T-helper 17 cell (primary cell): ENCODE results near the gene KRT14. TPM values are rescaled to one million over a fixed set of nuclear protein-coding genes. Genes with fewer than 3 reads are reported as not detected.

ENCODE experiments used
- ATAC-seq: fragments of 150-1000 bp; cut with Tn5 transposase; 2 replicates; pipeline ENCODE4 v1.10.0; 2021; ENCODE audit warnings: mild to moderate bottlenecking, moderate library complexity
- DNase-seq, 3 donors: peaks; one replicate each; pipeline versions ENCODE4 v3.0.0 to v3.0.0-alpha.2; 2020 to 2021
- H3K9me3 ChIP-seq: one replicate; pipeline ENCODE4 v1.7.0; 2013; ENCODE audit warnings: low read length, mild to moderate bottlenecking; ENCODE audit not compliant: control insufficient read depth, poor library complexity, severe bottlenecking
- H3K27ac Mint-ChIP-seq: one replicate; pipeline ENCODE4 v1.8.0; 2022; ENCODE audit warnings: mild to moderate bottlenecking, moderate library complexity, mixed read lengths
- H3K27me3 Mint-ChIP-seq: one replicate; pipeline ENCODE4 v1.8.0; 2022; ENCODE audit warnings: mixed read lengths
- H3K36me3 Mint-ChIP-seq: one replicate; pipeline ENCODE4 v1.8.0; 2022; ENCODE audit warnings: low read depth, mixed read lengths
- H3K4me1 Mint-ChIP-seq: one replicate; pipeline ENCODE4 v1.8.0; 2022; ENCODE audit warnings: mild to moderate bottlenecking, mixed read lengths
- H3K4me3 Mint-ChIP-seq: one replicate; pipeline ENCODE4 v1.8.0; 2022; ENCODE audit warnings: mild to moderate bottlenecking, moderate library complexity, mixed read lengths
- total RNA-seq, 4 donors: library from RNA in 2 of 4; stranded (reverse) in 2 of 4; gene quantifications; one replicate each; pipeline ENCODE4 v1.2.3 and lab custom pipeline; 2022 to 2026

KRT14 gene
- total RNA-seq, 2 donors from 2014 or later, result not detected

GRCh38 chr17:41567317-41567716 lies 19.4 kb downstream of the KRT14 start:
- Mint-ChIP-seq H3K27ac (no peak overlapping the region), H3K4me1 (peaks cover 3% of the 10 kb centered on the region), H3K4me3 (no peak overlapping the region), H3K36me3 (no peaks in the 10 kb centered on the region), H3K27me3 (peaks cover 33% of the 10 kb centered on the region)
- no peaks in the 10 kb centered on the region for H3K9me3 ChIP-seq
- DNase-seq (no peak), ATAC-seq (no peak)

DNA sequence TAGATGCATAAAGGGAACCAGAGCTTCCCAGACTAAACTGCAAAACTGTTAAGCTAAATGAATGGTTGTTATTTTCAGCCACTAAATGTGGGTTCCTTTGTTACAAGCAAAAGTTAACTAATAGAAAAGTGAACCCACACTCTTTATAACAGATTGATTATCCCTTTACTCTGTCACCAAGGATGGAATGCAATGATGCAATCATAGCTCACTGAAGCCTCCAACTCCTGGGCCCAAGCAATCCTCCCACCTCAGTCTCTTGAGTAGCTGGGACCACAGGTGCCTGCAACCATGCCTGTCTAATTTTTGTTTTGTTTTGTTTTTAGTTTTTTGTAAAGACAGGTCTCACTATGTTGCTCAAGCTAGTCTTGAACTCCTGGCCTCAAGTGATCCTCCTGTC lies 21.4 kb downstream of the KRT14 start:
- no peak overlapping the region for H3K4me3 Mint-ChIP-seq
- no peaks in the 10 kb centered on the region for H3K36me3 Mint-ChIP-seq
- H3K27ac Mint-ChIP-seq, result no peak overlapping the region
- DNase-seq (no peak), ATAC-seq (no peak)
- peaks cover 3% of the 10 kb centered on the region for H3K4me1 Mint-ChIP-seq
- no peaks in the 10 kb centered on the region for H3K9me3 ChIP-seq
- peaks cover 33% of the 10 kb centered on the region for H3K27me3 Mint-ChIP-seq

DNA sequence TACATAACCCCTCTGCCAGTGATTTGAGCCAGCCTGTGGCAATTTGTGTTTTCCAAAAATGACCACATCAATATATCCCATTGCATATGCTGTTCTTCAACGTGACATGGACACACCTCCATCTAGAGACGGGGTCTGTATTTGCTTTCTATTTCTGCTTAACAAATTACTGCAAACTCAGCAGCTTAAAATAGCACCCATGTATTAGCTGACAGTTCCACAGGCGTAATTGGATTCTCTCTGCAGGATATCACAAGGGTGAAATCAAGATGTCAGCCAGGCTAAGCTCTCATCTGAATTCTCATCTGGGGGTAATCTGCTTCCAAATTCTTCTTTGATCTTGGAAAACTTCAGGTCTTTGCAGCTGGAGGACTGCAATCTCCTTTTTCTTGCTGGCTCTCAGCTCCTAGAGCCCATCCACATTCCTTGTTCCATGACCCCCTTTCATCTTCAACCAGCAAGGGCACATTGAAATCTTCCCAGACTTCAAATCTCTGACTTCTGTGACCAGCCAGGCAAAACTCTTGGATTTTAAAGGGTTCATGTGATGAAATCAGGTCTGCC lies 23.0 kb downstream of the KRT14 start:
- ATAC-seq (no peak), DNase-seq (no peak)
- Mint-ChIP-seq H3K36me3 (peaks cover 3% of the 10 kb centered on the region), H3K27ac (no peak overlapping the region), H3K4me1 (peaks cover 3% of the 10 kb centered on the region), H3K27me3 (peaks cover 49% of the 10 kb centered on the region), H3K4me3 (no peak overlapping the region)
- no peaks in the 10 kb centered on the region for H3K9me3 ChIP-seq

GRCh38 chr17:41561554-41561953 lies 25.1 kb downstream of the KRT14 start:
- Mint-ChIP-seq H3K27ac (no peak overlapping the region), H3K4me1 (no peaks in the 10 kb centered on the region), H3K27me3 (peaks cover 70% of the 10 kb centered on the region), H3K4me3 (no peak overlapping the region), H3K36me3 (peaks cover 3% of the 10 kb centered on the region)
- no peak for DNase-seq
- no peaks in the 10 kb centered on the region for H3K9me3 ChIP-seq
- no peak for ATAC-seq

DNA sequence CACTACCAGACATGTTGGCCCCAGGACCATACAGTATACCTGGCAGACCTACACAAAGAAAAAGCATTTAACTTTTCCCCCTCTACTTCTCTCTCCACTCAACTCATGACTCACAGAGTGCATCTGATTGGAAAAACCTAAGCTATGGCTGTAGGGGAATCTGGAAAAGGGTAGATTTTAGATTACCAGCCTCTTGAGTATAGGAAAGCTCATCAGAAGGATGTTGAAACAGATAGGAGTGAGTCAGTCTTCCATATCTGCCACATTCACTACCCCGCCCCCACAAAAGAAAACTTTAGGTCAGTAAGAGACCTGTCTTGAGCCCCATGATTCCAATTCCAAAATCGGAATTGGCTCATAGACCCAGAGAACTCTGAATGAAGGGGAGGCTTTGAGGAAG lies 27.1 kb downstream of the KRT14 start:
- no peak overlapping the region for H3K4me3 Mint-ChIP-seq
- no peak for DNase-seq
- no peaks in the 10 kb centered on the region for H3K4me1 Mint-ChIP-seq
- no peaks in the 10 kb centered on the region for H3K9me3 ChIP-seq
- H3K36me3 Mint-ChIP-seq, result peaks cover 3% of the 10 kb centered on the region
- peaks cover 77% of the 10 kb centered on the region for H3K27me3 Mint-ChIP-seq
- no peak for ATAC-seq
- H3K27ac Mint-ChIP-seq, result no peak overlapping the region

- Mint-ChIP-seq H3K27me3 (peaks cover 80% of the 10 kb centered on the region), H3K36me3 (peaks cover 6% of the 10 kb centered on the region), H3K4me3 (no peak overlapping the region), H3K27ac (no peak overlapping the region), H3K4me1 (peaks cover 2% of the 10 kb centered on the region)
- no peak for DNase-seq
- no peaks in the 10 kb centered on the region for H3K9me3 ChIP-seq
- no peak for ATAC-seq
These were observed 29.8 kb downstream of the KRT14 start for GRCh38 chr17:41556931-41557330.

- Mint-ChIP-seq H3K36me3 (peaks cover 6% of the 10 kb centered on the region), H3K27ac (no peak overlapping the region), H3K4me3 (no peak overlapping the region), H3K4me1 (peaks cover 2% of the 10 kb centered on the region), H3K27me3 (peaks cover 78% of the 10 kb centered on the region)
- no peak for ATAC-seq
- DNase-seq, result no peak
- H3K9me3 ChIP-seq, result no peaks in the 10 kb centered on the region
These were observed 30.4 kb downstream of the KRT14 start for GRCh38 chr17:41556306-41556705.

DNA sequence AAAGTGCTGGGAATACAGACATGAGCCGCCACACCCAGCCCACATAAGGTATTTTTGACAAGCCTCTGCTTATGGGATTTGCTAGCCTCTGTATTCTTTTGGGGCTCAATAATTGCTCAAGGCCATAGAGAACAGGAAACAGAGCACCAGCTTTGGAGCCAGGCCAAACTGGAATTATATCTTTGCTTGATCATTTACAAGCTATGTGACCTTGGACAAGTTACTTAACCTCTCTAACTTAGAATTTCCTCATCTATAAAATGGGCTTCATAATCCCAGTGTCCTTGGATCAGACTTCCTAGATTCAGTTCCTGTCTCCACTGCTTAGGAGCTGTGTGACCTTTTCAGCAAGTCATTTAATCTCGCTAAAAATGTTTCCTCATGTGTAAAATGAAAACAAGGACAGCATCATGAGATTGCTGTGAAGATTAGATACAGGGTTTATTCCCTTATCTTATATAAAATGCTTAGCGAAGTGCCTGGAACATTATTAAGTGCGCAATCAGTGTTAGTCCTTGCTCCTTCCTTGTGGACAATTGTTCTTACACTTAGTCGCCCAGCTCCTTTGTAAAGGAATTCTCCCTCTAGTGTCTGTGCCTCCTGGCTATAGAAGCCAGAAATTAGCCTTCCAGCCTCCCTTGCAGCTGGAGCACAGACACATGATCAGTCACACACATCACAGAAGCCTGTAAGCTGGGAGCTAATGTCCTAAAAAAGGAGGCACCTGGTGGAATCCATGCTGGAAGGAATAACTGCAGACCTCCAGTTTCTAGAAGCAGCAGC lies 31.4 kb downstream of the KRT14 start:
- ATAC-seq (no peak), DNase-seq (no peak)
- H3K27me3 Mint-ChIP-seq, result peaks cover 72% of the 10 kb centered on the region
- peaks cover 6% of the 10 kb centered on the region for H3K36me3 Mint-ChIP-seq
- H3K9me3 ChIP-seq, result no peaks in the 10 kb centered on the region
- H3K4me3 Mint-ChIP-seq, result no peak overlapping the region
- H3K4me1 Mint-ChIP-seq, result peaks cover 2% of the 10 kb centered on the region
- H3K27ac Mint-ChIP-seq, result no peak overlapping the region

GRCh38 chr17:41553987-41554680 lies 32.6 kb downstream of the KRT14 start:
- no peak for DNase-seq
- H3K9me3 ChIP-seq, result no peaks in the 10 kb centered on the region
- no peak overlapping the region for H3K27ac Mint-ChIP-seq
- peaks cover 61% of the 10 kb centered on the region for H3K27me3 Mint-ChIP-seq
- no peak overlapping the region for H3K4me3 Mint-ChIP-seq
- ATAC-seq, result no peak
- H3K4me1 Mint-ChIP-seq, result peaks cover 5% of the 10 kb centered on the region
- peaks cover 3% of the 10 kb centered on the region for H3K36me3 Mint-ChIP-seq

DNA sequence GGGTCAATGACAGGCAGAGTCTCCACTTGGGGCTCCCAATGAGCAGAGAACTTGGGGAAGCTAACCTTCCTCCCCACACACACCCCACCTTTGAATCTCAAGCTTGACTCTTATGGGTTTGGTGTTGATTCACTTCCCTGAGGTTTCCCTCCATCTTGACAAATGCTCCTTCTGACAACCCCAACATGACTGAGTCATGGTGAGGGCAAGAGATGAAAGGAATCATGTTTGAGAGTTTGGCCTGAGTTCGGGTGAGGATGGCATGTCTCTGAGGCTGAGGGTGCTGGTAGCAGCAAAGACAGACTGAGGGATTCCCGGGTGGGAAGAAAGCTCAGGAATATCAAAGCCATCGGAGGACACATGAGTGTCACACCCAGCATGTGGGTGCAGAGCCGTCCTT lies 33.5 kb downstream of the KRT14 start:
- H3K9me3 ChIP-seq, result no peaks in the 10 kb centered on the region
- ATAC-seq (no peak), DNase-seq (no peak)
- no peak overlapping the region for H3K4me3 Mint-ChIP-seq
- no peak overlapping the region for H3K27ac Mint-ChIP-seq
- H3K36me3 Mint-ChIP-seq, result peaks cover 3% of the 10 kb centered on the region
- peaks cover 52% of the 10 kb centered on the region for H3K27me3 Mint-ChIP-seq
- peaks cover 11% of the 10 kb centered on the region for H3K4me1 Mint-ChIP-seq

- Mint-ChIP-seq H3K27ac (no peak overlapping the region), H3K27me3 (peaks cover 45% of the 10 kb centered on the region), H3K4me1 (peaks cover 11% of the 10 kb centered on the region), H3K36me3 (peaks cover 3% of the 10 kb centered on the region), H3K4me3 (peak overlapping the region; percentile 36)
- DNase-seq (no peak), ATAC-seq (no peak)
- no peaks in the 10 kb centered on the region for H3K9me3 ChIP-seq
These were observed 34.2 kb downstream of the KRT14 start for GRCh38 chr17:41552455-41552854.

DNA sequence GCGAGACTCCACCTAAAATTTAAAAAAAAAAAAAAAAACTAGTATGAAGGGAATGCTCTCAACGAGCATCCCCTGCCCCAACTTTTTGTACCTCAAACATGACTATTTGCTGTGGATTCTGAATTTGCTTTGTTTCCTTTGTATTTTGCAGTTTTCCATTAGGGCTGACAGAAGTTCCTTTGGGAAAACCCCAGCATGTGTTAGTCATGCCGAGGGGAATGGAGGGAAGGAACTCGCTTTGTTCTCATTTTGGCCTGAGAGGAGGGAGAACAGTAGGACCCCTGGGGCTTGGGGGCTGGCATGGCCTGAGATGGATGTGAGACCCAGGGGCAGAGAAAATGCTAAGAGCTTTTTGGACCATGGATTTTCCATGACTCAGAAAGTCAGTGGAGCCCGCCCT lies 35.3 kb downstream of the KRT14 start:
- H3K4me3 Mint-ChIP-seq, result no peak overlapping the region
- ATAC-seq, result no peak
- H3K9me3 ChIP-seq, result no peaks in the 10 kb centered on the region
- no peak for DNase-seq
- H3K4me1 Mint-ChIP-seq, result peaks cover 11% of the 10 kb centered on the region
- no peak overlapping the region for H3K27ac Mint-ChIP-seq
- peaks cover 6% of the 10 kb centered on the region for H3K36me3 Mint-ChIP-seq
- peaks cover 34% of the 10 kb centered on the region for H3K27me3 Mint-ChIP-seq

DNA sequence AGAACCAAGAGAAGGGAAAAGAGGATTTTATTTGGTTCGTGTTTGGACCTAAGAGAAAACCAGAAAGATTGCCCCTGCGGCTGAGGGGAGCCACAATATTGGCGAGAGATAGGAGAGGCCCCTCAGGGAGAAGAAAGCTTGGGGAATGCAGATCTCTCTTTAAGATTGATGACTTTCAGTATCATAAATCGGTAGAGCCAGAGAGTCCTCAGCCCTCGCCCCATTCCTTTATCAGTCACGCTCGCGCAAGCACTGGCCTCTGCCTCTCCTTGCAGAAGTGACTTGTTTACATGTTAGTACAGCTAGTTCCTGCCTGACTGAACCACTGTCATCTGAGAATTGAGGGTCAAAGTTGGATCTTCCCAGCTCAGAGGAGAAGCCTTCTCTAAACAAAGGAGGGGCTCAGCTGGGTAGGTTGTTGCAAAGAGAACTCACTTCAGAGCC lies 37.1 kb downstream of the KRT14 start:
- DNase-seq (no peak), ATAC-seq (no peak)
- Mint-ChIP-seq H3K36me3 (peaks cover 6% of the 10 kb centered on the region), H3K4me3 (peak overlapping the region; percentile 80), H3K27me3 (peaks cover 29% of the 10 kb centered on the region), H3K27ac (peak overlapping the region; percentile 82), H3K4me1 (peaks cover 11% of the 10 kb centered on the region)
- no peaks in the 10 kb centered on the region for H3K9me3 ChIP-seq
